ENCODE results near the gene RPL7A.

DNA sequence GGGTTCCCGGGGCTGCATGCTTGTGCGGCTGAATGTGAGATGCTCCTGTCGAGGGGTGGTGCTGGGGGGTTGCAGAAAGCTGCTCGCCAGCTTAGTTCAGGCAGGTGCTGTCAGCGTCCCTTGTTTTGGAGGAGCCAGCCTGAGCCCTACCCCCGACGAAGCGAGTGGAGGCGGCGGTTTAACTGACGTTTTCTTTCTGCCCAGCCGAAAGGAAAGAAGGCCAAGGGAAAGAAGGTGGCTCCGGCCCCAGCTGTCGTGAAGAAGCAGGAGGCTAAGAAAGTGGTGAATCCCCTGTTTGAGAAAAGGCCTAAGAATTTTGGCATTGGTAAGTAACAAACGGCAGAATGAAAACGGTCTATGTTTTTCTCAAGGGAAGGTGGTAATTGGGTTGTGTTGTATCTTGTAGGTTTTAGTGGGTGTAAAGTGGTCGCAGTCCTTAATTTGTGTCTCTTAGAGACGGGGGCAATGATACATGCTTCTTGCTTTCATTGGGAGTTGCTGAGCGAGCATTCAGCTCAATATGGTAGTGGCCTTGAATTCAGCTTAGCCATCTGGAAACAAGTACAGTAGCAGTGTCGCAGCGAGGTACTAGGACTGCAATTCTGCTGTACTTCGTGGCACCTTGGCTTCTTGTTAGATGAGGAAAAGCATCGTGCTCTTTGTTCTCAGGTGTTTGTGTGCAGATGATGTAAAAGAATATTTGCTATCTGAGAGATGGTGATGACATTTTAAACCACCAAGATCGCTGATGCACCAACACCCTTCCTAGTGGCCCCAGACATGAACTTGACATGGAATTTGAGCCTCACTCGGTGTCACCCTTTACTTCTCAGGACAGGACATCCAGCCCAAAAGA is 928 bp downstream of the RPL7A start:
- TF ChIP-seq POLR2A (IDR thresholded peaks at IDR 0.05), result no peak
- no peak for TF ChIP-seq CTCF (IDR thresholded peaks at IDR 0.05)
